Activated effector memory CD4-positive, alpha-beta T cell treated with anti-CD3 and anti-CD28 coated beads, Interleukin-2, amount 50 U/mL, for 16 hours (primary cell): ENCODE data around the gene TRIM10.
A peak's percentile ranks its signal among the peaks of the same experiment; 100 is the strongest.
"Not testable (repeated sequence)": the region's sequence is repeated elsewhere in the genome, so short reads cannot be mapped to it uniquely, and the experiment has no call there.

Source experiments
- DNase-seq: peaks from one replicate; pipeline ENCODE4 v3.0.0-alpha.2; 2020

The TRIM10 gene

DNA sequence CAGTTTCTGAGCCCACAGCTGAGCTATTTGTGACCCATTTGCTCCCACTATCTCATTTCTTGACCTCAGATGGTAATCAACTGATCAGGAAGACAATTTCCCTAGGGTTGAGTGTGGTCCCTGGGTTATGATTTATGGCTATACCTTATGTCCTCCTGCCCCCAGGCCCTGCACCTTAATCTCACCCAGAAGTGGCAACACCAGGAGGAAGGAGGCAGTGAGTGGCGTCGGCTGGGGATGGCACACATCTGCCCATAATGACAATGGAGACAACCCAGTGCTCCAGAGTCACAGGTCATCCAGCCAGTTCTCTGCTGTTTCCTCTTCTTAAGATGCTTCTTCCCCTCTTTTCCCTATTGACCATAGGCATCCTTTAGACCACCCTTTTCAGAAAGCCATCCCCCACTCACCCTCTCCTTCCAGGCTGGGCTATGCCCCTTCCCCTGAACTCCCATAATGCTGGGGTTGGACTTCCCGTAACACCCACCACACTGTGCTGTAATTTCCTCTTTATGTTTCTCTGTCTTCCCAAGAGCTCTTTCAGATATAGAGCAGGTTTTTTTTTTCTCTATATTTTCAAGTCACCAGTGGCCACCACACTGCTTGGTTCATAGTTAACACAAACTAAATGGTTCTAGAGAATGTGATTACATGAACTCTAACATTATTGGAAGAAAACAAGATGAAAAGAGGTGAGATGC is 8.0 kb downstream of the TRIM10 start:
- no peak for DNase-seq

DNA sequence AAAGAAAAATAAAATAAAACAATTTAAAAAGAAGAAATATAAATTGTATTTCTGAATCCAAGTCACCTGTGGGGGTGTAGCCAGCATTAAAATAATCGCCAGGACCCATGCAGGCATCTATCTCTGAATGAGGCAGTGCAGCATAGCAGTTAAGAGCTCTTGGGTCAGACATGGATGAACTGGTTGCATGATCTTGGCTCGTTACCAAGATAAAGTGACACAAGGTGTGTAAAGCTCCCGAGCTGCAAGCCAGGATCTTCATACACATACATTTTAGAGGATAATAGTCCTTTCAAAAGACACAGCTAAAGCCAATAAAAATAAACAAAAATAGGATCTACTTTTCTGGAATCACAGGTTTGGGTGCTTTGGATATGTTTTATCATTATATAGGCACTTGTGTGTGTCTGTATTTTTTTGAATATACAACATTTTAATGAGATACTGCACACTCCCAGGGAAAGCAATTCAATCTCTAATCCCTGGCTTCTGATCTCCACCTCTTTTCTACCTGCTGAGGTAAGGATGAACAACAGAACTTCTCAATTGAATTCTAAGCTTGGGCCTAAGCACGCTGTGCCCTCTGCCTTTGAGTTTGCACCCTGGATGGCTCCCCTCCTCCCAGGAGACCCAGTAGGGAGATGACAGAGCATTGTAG is 8.9 kb downstream of the TRIM10 start:
- DNase-seq = no peak

DNA sequence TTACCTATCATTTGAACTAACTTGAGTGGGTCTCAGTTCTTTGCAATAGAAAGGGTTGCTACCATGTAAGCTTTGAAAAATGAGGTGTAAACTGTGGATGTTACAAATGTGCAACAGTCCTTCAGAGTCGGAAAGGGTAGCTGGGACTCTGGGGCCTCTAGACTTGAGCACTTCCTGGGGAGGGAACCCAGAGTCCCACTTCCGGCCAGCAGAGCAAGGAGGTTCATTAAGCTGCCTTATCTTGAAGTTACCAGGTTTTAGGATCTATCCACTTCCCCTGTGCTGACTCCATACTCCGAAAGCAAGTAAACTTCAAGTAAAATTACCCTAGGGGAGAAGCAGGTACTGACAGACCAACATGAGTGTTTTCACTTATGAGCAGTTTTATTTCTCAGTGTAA is 9.4 kb downstream of the TRIM10 start:
- DNase-seq = no peak

DNA sequence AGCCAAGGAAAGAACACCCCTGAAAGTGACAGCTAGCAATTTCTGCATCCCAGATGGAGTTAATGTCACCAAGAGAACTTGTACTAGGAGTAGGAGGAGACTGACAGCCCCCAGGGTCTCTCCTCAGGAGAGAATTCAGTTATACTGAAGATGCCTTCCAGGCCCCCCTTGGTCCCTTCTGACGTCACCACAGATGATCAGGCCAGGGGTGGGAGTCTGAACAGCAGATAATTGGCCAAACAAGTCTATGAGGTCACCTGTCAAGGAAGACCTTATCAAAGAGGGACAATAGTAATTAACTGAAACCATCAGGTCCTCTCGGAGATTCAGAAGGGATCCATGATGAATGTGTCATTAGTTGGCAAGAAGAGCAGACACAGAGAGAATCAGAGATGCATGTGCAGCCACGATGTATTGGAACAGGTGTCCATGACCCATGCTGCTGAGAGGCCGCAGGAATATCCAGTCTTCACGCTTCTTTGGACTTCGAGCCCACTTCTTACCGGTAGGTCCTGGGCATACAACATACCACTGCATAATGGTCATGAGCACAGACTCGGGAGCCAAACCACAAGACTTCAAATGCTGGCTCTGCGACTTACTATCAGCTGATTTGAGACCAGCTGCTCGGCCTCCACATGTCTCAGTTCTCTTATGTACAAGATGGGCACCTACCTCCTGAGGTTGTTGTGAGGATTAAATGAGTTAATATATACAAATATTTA is 10.2 kb downstream of the TRIM10 start:
- DNase-seq = no peak

DNA sequence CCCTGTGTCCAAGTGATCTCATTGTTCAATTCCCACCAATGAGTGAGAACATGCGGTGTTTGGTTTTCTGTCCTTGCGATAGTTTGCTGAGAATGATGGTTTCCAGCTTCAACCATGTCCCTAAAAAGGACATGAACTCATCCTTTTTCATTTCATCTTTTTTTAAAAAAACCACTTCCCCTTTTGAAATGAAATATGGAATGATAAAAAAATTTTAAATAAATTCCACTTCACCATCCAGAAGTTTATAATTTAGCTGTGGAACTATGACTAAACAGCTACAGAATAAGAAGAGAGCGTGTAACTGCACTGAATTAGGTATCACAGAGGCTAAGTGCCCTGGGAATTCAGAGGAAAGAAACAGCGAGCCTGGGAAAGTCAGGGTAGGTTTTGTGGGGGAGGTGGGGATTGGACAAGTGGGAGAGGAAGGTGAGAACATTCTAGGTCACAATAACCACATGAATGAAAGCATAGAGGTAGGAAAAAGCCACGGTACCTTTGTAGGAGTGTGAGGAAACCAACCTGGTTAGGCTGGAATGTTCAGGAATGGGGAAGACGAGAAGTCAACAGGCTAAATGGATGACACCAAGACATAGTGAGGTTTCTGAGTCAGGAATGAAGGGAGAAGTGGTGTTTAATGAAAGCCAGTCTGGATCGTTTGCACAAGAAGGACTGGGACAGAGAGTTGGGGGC is 11.0 kb downstream of the TRIM10 start:
- DNase-seq = no peak

DNA sequence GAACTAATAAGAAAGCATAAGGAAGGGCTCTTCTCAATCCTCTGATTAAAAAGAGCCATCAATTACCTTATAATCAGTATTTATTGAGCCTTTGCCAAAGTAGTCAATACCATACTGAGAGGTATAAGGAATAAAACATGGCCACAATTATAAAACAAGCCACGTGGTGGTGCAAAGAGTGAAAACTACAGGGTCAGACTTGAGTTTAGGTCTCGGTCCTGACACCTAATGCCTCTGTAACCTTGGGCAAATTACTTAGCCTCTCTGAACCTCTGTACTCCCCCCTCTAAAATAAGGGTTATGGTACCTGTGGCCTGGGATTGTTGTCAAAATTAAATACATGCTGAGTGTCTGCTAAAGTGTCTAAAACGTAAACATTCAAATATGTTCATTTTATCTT is 11.8 kb downstream of the TRIM10 start:
- no peak for DNase-seq

DNA sequence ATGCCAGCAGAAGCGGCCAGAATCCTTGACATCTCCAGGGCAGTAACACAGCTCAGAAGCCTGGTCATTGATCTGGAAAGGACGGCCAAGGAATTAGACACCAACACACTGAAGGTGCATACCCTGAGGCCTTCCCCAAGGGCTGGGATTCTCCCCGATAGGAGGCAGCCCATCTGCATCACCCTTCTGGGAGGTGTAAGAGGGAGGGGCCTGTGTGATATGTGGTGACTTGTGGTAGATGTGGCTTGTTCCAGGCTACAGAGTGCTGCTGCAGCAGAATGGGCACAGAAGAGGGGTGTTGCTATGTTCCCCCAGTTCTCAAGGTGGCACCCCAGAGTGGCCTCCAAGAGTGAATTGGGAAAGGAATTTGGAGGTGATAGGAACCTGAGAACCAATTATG is 13.9 kb downstream of the TRIM10 start:
- DNase-seq = no peak

DNA sequence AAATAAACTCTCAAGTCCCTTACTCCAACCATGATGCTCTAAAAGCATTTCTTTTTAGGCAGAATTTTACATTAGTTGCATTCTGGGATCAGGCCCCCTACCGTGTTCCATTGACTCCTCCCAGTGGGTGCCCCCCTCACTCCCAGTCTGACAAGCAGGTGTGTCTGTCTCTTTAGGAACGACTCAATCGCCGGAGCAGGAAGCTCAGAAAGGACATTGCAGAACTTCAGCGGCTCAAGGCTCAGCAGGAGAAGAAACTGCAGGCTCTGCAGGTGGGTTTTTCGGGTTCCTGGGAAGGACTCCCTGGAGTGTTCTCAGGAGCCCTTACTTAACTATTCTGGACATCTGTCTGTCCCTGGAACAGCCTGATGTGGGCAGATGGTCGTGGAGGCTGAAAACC is 15.2 kb downstream of the TRIM10 start:
- DNase-seq = no peak

DNA sequence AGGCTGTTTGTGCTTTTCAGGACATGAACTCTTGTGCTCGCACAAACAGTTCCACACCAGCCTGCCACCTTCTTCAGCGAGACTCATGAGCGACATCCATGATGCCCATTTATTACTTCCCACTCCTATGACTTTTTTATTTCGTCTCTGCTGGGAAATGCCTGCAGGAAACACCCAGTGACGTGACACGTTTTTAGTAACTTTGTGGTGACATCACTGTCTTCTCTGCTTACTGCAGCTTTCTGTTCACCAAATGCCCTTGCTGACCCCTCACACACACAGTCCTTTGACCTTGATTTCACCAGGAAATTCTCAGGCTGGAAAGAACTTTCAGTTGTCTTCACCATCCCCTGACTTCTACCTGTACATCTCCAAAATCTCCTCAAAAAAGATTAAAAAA is 16.2 kb downstream of the TRIM10 start:
- no peak for DNase-seq

DNA sequence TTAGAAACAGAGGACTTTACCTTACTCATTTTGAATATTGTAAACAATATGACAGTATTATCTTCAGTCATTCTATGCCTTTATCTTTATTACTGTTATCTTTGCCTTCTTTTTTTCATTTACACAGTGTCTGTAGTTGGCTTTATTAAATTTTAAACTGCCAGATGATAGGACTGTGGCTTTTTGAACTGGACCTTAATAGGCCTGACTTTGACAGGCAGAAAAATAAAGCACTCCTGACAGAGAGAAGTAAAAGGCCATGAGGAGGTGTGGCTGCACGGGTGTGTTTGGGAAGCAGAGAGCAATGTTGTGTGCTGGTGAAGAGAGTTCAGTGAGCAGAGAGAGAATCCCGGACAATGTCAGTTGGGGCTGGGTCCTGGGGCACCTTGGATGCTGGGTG is 17.2 kb downstream of the TRIM10 start:
- no peak for DNase-seq

DNA sequence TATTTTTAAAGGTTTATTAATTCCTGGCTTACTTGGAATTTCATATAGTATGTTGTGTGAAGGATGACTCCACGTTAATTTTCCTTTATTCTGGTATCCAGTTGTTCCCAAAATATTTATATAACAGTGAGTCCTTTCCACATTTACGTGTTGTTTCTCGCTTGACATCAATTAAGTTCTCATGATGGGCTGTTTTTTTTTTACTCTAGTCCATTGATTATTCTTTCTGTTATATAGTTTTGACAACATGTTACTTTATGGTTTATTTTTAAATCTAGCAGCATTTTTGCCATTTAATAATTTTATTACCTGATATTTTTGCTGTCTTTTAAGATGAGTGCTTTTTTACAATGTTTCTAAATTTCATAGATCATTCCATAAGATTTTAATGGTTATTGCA is 18.3 kb downstream of the TRIM10 start:
- no peak for DNase-seq

DNA sequence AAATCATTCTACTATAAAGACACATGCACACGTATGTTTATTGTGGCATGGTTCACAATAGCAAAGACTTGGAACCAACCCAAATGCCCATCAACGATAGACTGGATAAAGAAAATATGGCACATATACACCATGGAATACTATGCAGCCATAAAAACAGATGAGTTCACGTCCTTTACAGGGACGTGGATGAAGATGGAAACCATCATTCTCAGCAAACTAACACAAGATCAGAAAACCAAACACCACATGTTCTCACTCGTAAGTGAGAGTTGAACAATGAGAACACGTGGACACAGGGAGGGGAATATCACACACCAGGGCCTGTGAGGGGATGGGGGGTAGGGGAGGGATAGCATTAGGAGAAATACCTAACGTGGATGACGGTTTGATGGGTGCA is 20.8 kb downstream of the TRIM10 start:
- not testable (repeated sequence) for DNase-seq

DNA sequence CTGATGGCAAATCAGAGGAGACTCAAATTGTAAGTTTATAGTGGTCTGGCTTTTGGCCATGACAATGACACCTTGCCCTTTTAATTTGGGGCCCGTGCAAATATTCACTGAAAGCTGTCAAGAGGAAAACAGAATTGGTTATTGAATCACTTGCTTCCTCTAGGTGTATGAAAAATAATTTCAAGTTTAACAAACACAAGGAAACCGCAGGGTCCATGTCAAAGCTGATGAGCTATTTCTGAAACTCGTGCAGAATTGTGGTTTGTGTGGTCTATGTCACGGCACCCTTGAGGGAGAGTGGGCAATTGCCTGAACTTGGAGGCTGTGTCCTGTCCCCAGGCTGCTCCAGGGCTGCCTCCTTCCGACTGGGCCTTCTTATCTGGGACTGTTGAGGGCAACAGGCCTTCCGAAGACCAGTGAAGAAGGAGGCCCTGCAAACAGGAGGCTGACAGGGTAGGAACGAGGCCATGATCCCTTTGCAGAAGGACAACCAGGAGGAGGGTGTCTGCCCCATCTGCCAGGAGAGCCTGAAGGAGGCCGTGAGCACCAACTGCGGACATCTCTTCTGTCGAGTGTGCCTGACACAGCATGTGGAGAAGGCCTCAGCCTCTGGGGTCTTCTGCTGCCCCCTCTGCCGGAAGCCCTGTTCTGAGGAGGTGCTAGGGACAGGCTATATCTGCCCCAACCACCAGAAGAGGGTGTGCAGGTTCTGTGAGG is 24.3 kb downstream of the TRIM10 start:
- DNase-seq = no peak

DNA sequence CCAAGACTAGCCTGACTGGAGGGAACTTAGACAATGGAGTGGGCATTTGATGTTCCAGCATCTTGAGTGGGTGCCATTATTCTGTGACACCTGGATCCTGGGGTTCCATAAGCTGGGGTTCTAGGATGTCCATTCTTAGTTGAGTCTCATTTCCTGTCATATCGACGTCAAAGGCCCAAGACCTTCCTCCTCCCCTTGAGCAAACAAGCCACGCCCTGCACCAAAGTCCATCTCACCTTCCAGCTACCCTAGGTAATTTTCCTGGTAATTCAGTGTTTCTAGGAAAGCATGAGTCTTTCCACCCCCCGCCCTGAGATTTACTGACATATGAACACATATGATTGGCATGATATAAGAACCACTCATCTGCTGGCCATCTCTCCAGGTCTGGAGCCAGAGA is 25.3 kb downstream of the TRIM10 start, which contains the start of gene TRIM40:
TSS of gene TRIM40 (plus strand) at position 384 of the 400 bp plus-strand sequence. CDS start 897 bp downstream, outside the sequence.
- no peak for DNase-seq

DNA sequence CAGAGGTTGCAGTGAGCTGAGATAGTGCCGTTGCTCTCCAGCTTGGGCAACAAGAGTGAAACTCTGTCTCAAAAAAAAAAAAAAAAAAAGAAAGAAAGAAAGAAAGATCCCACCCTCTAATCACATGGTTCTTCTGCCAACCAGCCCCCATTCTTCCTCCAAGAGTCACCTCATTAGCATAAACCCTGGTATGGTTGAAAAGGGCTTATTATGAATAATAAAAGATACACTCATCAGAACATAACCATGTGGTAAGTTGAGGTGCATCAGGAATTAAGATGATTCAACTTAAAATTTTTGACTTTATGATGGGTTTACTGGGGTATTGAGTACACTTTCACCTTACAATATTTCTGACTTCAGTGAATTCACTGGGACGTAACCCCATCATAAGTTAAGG is 25.9 kb downstream of the TRIM10 start:
- no peak for DNase-seq

DNA sequence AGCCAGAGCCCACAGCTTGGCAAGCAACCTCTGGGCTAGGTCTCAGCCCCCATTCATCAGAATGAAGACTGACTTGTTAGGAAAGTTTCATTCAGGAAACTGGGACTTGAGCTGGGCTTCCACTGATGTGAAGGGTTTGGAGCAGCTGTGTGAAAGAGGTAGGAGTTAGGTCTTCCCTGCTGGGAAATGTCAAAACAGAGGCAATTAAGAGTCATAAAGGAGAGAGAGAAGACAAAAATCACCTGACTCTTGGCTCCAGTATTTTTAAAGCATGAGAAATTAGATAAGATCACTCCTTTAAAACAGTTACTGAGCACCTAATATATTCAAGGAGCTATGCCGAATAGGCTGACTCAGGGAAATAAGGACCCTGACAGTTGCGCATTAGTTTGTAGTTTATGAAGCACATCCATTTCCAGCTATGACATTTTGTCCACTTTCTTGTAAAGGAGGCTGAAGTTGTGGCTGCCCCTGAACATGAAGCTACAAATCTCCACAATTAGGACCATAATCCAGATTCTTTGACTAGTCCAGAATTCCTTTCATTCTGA is 29.0 kb downstream of the TRIM10 start:
- no peak for DNase-seq

DNA sequence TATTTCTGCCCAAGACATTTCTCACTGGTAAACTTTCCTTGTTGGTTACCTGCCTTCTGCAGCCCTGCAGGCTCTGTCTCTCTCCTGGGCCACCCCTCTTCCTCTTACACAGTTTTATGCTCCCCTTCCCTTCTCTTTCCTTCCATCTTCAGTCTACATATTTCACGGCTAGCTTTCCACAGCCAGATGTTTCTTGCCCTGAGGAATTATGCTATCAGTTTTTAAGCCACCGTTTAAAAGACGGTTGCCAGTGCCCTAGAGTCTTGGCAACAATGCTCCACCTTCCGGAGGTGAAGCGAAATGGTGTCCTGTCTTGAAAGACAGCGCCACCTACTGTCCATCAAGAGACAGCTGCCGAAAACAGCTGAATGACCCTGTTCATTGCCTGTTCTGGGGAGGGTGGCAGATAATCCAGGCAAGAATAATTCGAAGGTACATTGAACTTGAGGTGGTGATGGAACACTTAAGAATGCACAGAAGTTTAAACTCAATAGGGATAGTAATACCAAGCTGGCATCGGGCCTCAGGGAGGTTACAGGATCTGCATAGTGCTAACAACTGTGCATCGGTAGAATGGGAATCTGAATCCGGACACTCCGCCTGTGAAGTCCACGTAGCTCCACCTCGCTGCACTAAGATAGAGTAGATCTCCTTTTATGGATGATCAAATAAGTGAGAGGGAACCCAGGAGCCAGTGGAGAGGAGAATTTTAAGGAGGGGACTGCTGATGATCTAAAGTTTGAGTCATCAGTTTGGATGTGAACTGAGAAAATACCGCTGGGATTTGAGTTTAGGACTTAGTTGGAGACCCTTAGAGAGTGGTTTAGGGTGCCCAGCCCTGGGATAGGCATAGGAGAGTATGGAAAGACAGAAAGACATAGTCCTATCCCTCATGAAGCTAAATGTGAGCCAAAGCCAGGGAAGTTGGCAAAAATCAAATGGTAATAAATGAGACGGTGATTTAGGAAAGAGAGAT is 29.8 kb downstream of the TRIM10 start:
- DNase-seq = peak; percentile 86

DNA sequence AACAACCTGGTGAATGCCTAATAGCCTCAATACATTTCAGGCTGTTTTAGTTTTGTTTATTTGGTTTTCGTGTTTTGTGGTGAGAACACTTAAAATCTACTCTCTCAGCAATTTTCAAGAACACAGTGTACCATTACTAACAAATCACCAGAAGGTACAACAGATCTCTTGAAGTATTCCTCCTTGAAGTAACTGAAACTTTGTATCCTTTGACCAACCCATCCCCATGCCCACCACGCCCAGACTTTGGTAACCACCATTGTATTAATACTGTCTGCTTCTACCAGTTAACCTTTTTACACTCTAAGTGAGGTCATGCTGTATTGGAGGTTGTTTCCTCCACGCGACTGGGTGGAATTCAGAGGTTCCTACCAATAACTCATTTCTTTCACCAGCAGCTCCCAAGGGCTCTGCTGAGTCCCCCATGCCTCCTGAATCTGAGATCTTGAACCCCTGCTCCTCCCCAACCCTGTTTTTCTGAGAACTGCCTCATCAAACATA is 30.8 kb downstream of the TRIM10 start:
- DNase-seq = no peak

DNA sequence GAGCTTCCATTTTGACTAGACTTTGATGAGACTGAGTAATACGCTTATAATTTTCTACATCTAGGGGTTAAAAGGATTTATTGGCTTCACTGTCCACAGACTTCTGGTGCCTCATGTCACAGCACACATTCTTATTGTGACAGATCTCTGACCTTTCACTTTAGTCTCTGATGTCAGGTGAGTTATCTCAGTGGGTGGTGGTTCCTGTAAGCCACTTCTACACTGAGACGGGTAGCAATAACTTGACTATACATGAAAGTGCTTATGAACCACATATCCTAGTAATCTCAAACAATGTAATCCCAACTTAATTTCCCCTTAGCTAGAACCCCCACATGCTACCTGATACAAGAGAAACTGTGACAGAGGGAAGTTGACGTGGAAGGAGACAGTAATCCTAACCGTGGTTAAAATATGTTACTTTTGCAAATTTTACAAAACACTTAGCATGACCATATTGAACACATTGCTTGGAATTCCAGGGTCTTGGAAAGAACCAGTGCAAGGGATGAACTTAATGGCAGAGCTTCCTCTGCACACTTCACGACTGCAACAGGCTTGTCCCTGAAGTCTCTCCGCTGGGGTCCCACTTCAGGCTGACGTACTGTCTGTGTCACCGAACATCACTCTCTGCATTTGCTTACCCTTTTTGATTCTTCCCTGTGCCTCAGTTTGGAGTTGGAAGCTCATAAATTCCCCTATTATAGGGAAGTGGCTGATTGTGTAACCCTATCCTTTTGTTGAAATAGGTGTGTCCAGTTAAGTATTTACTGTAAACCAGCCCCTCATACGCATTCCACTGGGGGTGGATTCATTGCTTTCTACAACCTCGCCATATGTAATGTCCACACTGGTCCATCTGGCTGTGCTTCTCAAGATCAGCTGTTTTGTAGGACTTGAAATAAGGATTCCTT is 31.5 kb downstream of the TRIM10 start:
- no peak for DNase-seq
